ENCODE data around the gene DPYD. TPM values are rescaled to one million over a fixed set of nuclear protein-coding genes. Genes with fewer than 3 reads are reported as not detected.

The DPYD gene
- polyA plus RNA-seq, 1 of the 3 experiments (the other 2 are of a cell fraction) = 23.0 TPM

DNA sequence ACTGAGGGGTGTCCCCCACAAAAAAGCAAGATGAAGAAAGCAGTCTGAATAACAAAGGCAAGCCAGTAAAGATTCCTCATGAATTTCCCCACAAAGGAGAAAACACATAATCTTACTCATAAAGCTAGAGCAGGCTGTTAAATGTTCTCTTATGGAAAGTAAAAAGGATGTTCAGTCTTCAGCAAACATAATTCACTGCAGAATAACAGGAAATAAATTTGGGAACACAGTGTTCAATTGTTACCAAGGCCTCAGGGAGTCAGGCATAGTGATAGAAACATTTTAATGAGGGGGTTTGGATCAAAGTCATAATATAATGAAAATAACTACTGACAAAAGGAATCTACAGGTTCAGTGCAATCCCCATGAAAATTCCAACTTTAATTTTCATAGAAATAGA, 297.6 kb downstream of the DPYD start:
- H3F3A ChIP-seq (replicated peaks; ENCODE audit: insufficient read depth) = peaks cover 5% of the 10 kb centered on the region
- ChIA-PET CTCF (no interaction called here), POLR2A (no interaction called here)
- H3K27ac ChIP-seq (ENCODE audit: low read depth in 2 of 2, low read length in 1 of 2) = no peak overlapping the region
- 0 out of 2 replicates have a peak, but pooled peaks cover 4% of the 10 kb centered on the region for H3K79me2 ChIP-seq (ENCODE audit: insufficient read depth)
- H4K20me1 ChIP-seq (ENCODE audit: insufficient read depth) = no peaks in the 10 kb centered on the region
- peaks cover 6% of the 10 kb centered on the region; the same call in 1 of the 2 replicates for H3K9me3 ChIP-seq
- H3K36me3 ChIP-seq (replicated peaks in 1 of 2; ENCODE audit: control insufficient read depth in 1 of 2, insufficient read depth in 2 of 2, low read length in 1 of 2) = peaks cover 0 to 19% of the 10 kb centered on the region in 2 experiments
- H3K9me2 ChIP-seq = no peaks in the 10 kb centered on the region
- H3K4me3 ChIP-seq (ENCODE audit: low read depth in 2 of 2, low read length in 1 of 2) = no peak overlapping the region
- no peak overlapping the region for H3K9ac ChIP-seq
- TF ChIP-seq GATA2 (CRISPR knock-in tag; IDR thresholded peaks at IDR 0.05) = no peak
- TF ChIP-seq, protein P1, sequence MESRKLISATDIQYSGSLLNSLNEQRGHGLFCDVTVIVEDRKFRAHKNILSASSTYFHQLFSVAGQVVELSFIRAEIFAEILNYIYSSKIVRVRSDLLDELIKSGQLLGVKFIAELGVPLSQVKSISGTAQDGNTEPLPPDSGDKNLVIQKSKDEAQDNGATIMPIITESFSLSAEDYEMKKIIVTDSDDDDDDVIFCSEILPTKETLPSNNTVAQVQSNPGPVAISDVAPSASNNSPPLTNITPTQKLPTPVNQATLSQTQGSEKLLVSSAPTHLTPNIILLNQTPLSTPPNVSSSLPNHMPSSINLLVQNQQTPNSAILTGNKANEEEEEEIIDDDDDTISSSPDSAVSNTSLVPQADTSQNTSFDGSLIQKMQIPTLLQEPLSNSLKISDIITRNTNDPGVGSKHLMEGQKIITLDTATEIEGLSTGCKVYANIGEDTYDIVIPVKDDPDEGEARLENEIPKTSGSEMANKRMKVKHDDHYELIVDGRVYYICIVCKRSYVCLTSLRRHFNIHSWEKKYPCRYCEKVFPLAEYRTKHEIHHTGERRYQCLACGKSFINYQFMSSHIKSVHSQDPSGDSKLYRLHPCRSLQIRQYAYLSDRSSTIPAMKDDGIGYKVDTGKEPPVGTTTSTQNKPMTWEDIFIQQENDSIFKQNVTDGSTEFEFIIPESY (IDR thresholded peaks at IDR 0.05; ENCODE audit: borderline replicate concordance, low read depth) = no peak
- no peak for TF ChIP-seq TCF12 (IDR thresholded peaks at IDR 0.05)
- TF ChIP-seq RFX5 (IDR thresholded peaks at IDR 0.05; ENCODE audit: low read length) = no peak
- no peak for TF ChIP-seq RAD21 (IDR thresholded peaks at IDR 0.05; ENCODE audit: low read length)
- no peak for TF ChIP-seq YY1 (IDR thresholded peaks at IDR 0.05; ENCODE audit: low read depth)
- TF ChIP-seq CHD2 (IDR thresholded peaks at IDR 0.05; ENCODE audit: low read length, partially characterized antibody) = no peak
- no peak for TF ChIP-seq FOXM1 (IDR thresholded peaks at IDR 0.05; ENCODE audit: low read depth)
- no peak for TF ChIP-seq ELF1 (IDR thresholded peaks at IDR 0.05)
- no peak for TF ChIP-seq SIN3A (IDR thresholded peaks at IDR 0.05; ENCODE audit: borderline replicate concordance, low read depth, low read length)
- no peak for TF ChIP-seq MEF2A (IDR thresholded peaks at IDR 0.05; ENCODE audit: borderline replicate concordance, low read depth)
- TF ChIP-seq EZH2phosphoT487 (IDR thresholded peaks at IDR 0.05; ENCODE audit: borderline replicate concordance, low read depth) = no peak
- TF ChIP-seq POLR2AphosphoS5 (IDR thresholded peaks at IDR 0.05; ENCODE audit: low read depth, low read length) = no peak
- TF ChIP-seq, protein P2, sequence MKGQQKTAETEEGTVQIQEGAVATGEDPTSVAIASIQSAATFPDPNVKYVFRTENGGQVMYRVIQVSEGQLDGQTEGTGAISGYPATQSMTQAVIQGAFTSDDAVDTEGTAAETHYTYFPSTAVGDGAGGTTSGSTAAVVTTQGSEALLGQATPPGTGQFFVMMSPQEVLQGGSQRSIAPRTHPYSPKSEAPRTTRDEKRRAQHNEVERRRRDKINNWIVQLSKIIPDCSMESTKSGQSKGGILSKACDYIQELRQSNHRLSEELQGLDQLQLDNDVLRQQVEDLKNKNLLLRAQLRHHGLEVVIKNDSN (IDR thresholded peaks at IDR 0.05; ENCODE audit: borderline replicate concordance, low read depth) = no peak
- TF ChIP-seq, protein P3, sequence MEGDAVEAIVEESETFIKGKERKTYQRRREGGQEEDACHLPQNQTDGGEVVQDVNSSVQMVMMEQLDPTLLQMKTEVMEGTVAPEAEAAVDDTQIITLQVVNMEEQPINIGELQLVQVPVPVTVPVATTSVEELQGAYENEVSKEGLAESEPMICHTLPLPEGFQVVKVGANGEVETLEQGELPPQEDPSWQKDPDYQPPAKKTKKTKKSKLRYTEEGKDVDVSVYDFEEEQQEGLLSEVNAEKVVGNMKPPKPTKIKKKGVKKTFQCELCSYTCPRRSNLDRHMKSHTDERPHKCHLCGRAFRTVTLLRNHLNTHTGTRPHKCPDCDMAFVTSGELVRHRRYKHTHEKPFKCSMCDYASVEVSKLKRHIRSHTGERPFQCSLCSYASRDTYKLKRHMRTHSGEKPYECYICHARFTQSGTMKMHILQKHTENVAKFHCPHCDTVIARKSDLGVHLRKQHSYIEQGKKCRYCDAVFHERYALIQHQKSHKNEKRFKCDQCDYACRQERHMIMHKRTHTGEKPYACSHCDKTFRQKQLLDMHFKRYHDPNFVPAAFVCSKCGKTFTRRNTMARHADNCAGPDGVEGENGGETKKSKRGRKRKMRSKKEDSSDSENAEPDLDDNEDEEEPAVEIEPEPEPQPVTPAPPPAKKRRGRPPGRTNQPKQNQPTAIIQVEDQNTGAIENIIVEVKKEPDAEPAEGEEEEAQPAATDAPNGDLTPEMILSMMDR (IDR thresholded peaks at IDR 0.05) = no peak
- TF ChIP-seq FOXJ3 (CRISPR knock-in tag; IDR thresholded peaks at IDR 0.05) = no peak
- H3K4me1 ChIP-seq (ENCODE audit: control insufficient read depth in 1 of 2, insufficient read depth in 2 of 2, low read depth in 1 of 2, low read length in 1 of 2) = no peaks in the 10 kb centered on the region
- no peak overlapping the region for H2AFZ ChIP-seq (ENCODE audit: low read depth)
- H3K27me3 ChIP-seq (ENCODE audit: insufficient read depth) = no peaks in the 10 kb centered on the region
- DNase-seq = no peak
- no peak overlapping the region for H3K4me2 ChIP-seq
